K562 (cell line): ENCODE data around the gene ZNF236. TPM values are rescaled to one million over a fixed set of nuclear protein-coding genes. Genes with fewer than 3 reads are reported as not detected.

Experiments
- ATAC-seq: fragments of 200-7000 bp; cut with Tn5 transposase; 3 replicates; pipeline ENCODE4 v1.9.1; 2020; ENCODE audit warnings: moderate library complexity
- BruUV-seq: library from RNA; stranded (reverse); fragments of 400-500 nt; replicated peaks from 2 replicates; lab custom pipeline; 2021; lab: Mats Ljungman, UMichigan
- CTCF ChIA-PET: fragments of 300-600 bp; formaldehyde crosslinking; extraction: SDS; loops from one replicate; lab custom pipeline; 2021; ENCODE audit warnings: low intra/inter-chr PET ratio; lab: Yijun Ruan, JAX
- POLR2A ChIA-PET: fragments of 300-600, 350-650 bp; sonication (Branson Sonifier 250); formaldehyde crosslinking; extraction: SDS; loops from one replicate; lab custom pipeline; 2021; ENCODE audit warnings: antibody characterized with exemption, inconsistent platforms; lab: Yijun Ruan, JAX
- DNase-seq, 4 experiments: peaks; one replicate each; pipeline versions ENCODE4 v3.0.0 to v3.0.0-alpha.2; 2011 to 2018; ENCODE audit warnings: low spot score in 3 of 4, mixed read lengths in 3 of 4; ENCODE audit errors: extremely low read depth in 1 of 4
- FAIRE-seq: peaks from 2 replicates; lab custom pipeline; 2011; peaks lifted over from hg19 to GRCh38; lab: Jason Lieb, UNC
- H2AFZ ChIP-seq: 2 replicates; pipeline ENCODE4 v1.6.0; 2011; ENCODE audit warnings: low read depth, low read length, control low read depth, inconsistent platforms
- H3K27ac ChIP-seq: fragments of 200-600 bp; 3 replicates; pipeline ENCODE4 v1.8.0; 2011; ENCODE audit warnings: low read depth, mild to moderate bottlenecking, control low read depth, inconsistent platforms, low read length, moderate library complexity, mixed read lengths; ENCODE audit errors: extremely low read depth
- H3K27me3 ChIP-seq, 2 experiments: fragments of 300-600 bp in 1 of 2; 2 replicates in 1 of 2; 3 replicates in 1 of 2; pipeline versions ENCODE4 v1.6.0 to v1.8.0; 2011; ENCODE audit warnings: inconsistent platforms in 2 of 2, low read length in 2 of 2, mild to moderate bottlenecking in 1 of 2, mixed read lengths in 1 of 2, moderate library complexity in 1 of 2; ENCODE audit not compliant: control insufficient read depth in 2 of 2, insufficient read depth in 2 of 2
- H3K36me3 ChIP-seq: fragments of 300-600 bp; 3 replicates; pipeline ENCODE4 v1.8.0; 2011; ENCODE audit warnings: mild to moderate bottlenecking, low read length, inconsistent platforms; ENCODE audit not compliant: control insufficient read depth, insufficient read depth
- H3K4me1 ChIP-seq, 2 experiments: fragments of 200-600 bp in 1 of 2; replicated peaks in 1 of 2; 2 replicates in 1 of 2; 3 replicates in 1 of 2; pipeline versions ENCODE4 v1.5.1 to v1.8.0; 2011; ENCODE audit warnings: inconsistent platforms in 2 of 2, low read length in 2 of 2, mild to moderate bottlenecking in 1 of 2, mixed read lengths in 1 of 2, moderate library complexity in 1 of 2; ENCODE audit not compliant: control insufficient read depth in 2 of 2, insufficient read depth in 2 of 2
- H3K4me2 ChIP-seq: 2 replicates; pipeline ENCODE4 v1.6.1; 2011; ENCODE audit warnings: low read length, control low read depth, inconsistent platforms, mixed read lengths; ENCODE audit not compliant: insufficient read depth
- H3K4me3 ChIP-seq: fragments of 200-600 bp; sonication (generic), shearing (Covaris generic); 2 replicates; pipeline ENCODE4 v1.5.1; 2016; ENCODE audit warnings: control low read depth, inconsistent platforms
- H3K79me2 ChIP-seq: fragments of 200-600 bp; 3 replicates; pipeline ENCODE4 v1.8.0; 2011; ENCODE audit warnings: low read length, inconsistent platforms; ENCODE audit not compliant: control insufficient read depth, insufficient read depth
- H3K9ac ChIP-seq, 2 experiments: 2 replicates each; pipeline versions ENCODE4 v1.6.0 to v1.6.1; 2011; ENCODE audit warnings: low read depth in 2 of 2, low read length in 2 of 2, control low read depth in 1 of 2, inconsistent platforms in 1 of 2, mild to moderate bottlenecking in 1 of 2, mixed read lengths in 1 of 2; ENCODE audit not compliant: insufficient read depth in 1 of 2
- H3K9me1 ChIP-seq: one replicate; pipeline ENCODE4 v1.6.0; 2011; ENCODE audit warnings: inconsistent platforms, mild to moderate bottlenecking, low read length, moderate library complexity; ENCODE audit not compliant: control insufficient read depth, insufficient read depth
- H3K9me3 ChIP-seq: replicated peaks from 2 replicates; pipeline ENCODE4 v1.5.1; 2011; ENCODE audit warnings: low read depth, low read length, inconsistent platforms; ENCODE audit not compliant: control insufficient read depth, insufficient read depth
- H4K20me1 ChIP-seq: replicated peaks from 2 replicates; pipeline ENCODE4 v1.6.1; 2011; ENCODE audit warnings: low read length, inconsistent platforms, mixed read lengths; ENCODE audit not compliant: control insufficient read depth, insufficient read depth
- ELK1 ChIP-seq: sonication (generic); formaldehyde crosslinking; IDR thresholded peaks from 2 replicates; pipeline ENCODE4 v1.8.1; 2022; ENCODE audit warnings: missing genetic modification reagents
- EP300 ChIP-seq: IDR thresholded peaks from 2 replicates; pipeline ENCODE4 v1.6.1; 2012; ENCODE audit warnings: low read length, improper control_type of control experiment
- MAFF ChIP-seq: IDR thresholded peaks from 2 replicates; pipeline ENCODE4 v1.6.1; 2012; ENCODE audit warnings: low read length, improper control_type of control experiment
- MYBL2 ChIP-seq, 2 experiments: fragments of 450-650 bp in 1 of 2; sonication (generic) in 1 of 2; formaldehyde crosslinking in 1 of 2; IDR thresholded peaks; 2 replicates each; pipeline versions ENCODE4 v1.6.1 to v1.8.1; 2017 to 2022; ENCODE audit warnings: borderline replicate concordance in 1 of 2, inconsistent platforms in 1 of 2, low read depth in 1 of 2, mild to moderate bottlenecking in 1 of 2, missing genetic modification reagents in 1 of 2, moderate library complexity in 1 of 2
- ZNF12 ChIP-seq: sonication (generic); formaldehyde crosslinking; IDR thresholded peaks from 2 replicates; pipeline ENCODE4 v1.4.0; 2020; ENCODE audit warnings: mild to moderate bottlenecking, missing genetic modification reagents
- WGBS: fragments of 100-300 bp; shearing (Covaris generic); methylation state at CpG from one replicate; pipeline ENCODE4 v1.1.6; 2016; ENCODE audit warnings: low coverage, mixed read lengths; ENCODE audit not compliant: insufficient coverage; ENCODE audit errors: missing lambda C conversion rate; 5-methylcytosine and 5-hydroxymethylcytosine counted together
- in situ Hi-C: fragments of 300-500 bp; cut with MboI; formaldehyde crosslinking; loops from 4 replicates; pipeline ENCODE4 v1.15.0; 2018; ENCODE audit warnings: inconsistent platforms, mixed read lengths
- intact Hi-C: fragments of 100-400 bp; cut with micrococcal nuclease; formaldehyde crosslinking; loops from 2 replicates; pipeline ENCODE4 v1.14.2; 2022
- polyA plus RNA-seq, 8 experiments: library from polyadenylated mRNA; depleted of rRNA in 4 of 8; stranded (reverse) in 5 of 8; unstranded in 3 of 8; fragments of >200 nt; fragmentation: Nextera tagmentation in 2 of 8; fragmentation: Illumina TruSeq in 1 of 8; extraction: Ambion mirVana in 2 of 8; extraction: Trizol in 1 of 8; gene quantifications; 2 replicates each; pipeline versions ENCODE4 v1.2.1 to v1.2.3, GENCODE V29; 2011 to 2014; ENCODE audit warnings: inconsistent platforms in 1 of 8, missing spikeins in 1 of 8
- total RNA-seq, 7 experiments: library from RNA; depleted of rRNA in 6 of 7; stranded (reverse); fragments of >200 nt in 6 of 7; fragmentation: Illumina TruSeq in 2 of 7; extraction: Trizol in 2 of 7; gene quantifications; 2 replicates each; pipeline versions ENCODE4 v1.2.1 to v1.2.3, GENCODE V29; 2011 to 2021; ENCODE audit warnings: low replicate concordance in 1 of 7

Gene ZNF236
- total and polyA plus RNA-seq, 9 of the 15 experiments (the other 6 are each of a cell fraction or from before 2014, with no cell fraction given), result 0.35 to 8.7 (median 3.4) TPM

- H3K79me2 ChIP-seq, result no peaks in the 10 kb centered on the region
- no TSS peak for BruUV-seq
- no peak overlapping the region for H3K4me3 ChIP-seq
- no peak overlapping the region for H2AFZ ChIP-seq
- no peak overlapping the region for H3K27ac ChIP-seq
- H3K36me3 ChIP-seq, result no peaks in the 10 kb centered on the region
- no peaks in the 10 kb centered on the region for H3K9me1 ChIP-seq
- ChIA-PET CTCF (no interaction called here), POLR2A (no interaction called here)
- intact Hi-C loops, result no loop called here
- FAIRE-seq (no peak), ATAC-seq (no peak), DNase-seq (no peak)
- TF ChIP-seq EP300 (no peak), ELK1 (no peak), MYBL2 (IDR thresholded peaks at IDR 0.05; ENCODE audit: low read depth) (no peak), MYBL2 (CRISPR knock-in tag; IDR thresholded peaks at IDR 0.05; ENCODE audit: borderline replicate concordance) (no peak), MAFF (no peak), ZNF12 (CRISPR knock-in tag) (no peak)
- H3K4me1 ChIP-seq, result no peaks in the 10 kb centered on the region; a peak in 1 of 5 replicates
- in situ Hi-C loops, result no loop called here
- WGBS, result 0% methylated on average over 1 of the region's 7 CpGs
- no peaks in the 10 kb centered on the region for H3K9me3 ChIP-seq
- peaks cover 12 to 49% of the 10 kb centered on the region in 2 experiments; a peak in 3 of 5 replicates for H3K27me3 ChIP-seq
- no peak overlapping the region for H3K9ac ChIP-seq
- H4K20me1 ChIP-seq, result no peaks in the 10 kb centered on the region
- no peak overlapping the region for H3K4me2 ChIP-seq
Observed at GRCh38 chr18:76996429-76996828, 174.1 kb downstream of the ZNF236 start.
